Neuronal stem cell (in vitro differentiated cells): ENCODE measurements around the gene FAM174B.

ENCODE experiments used
- DNase-seq: peaks from one replicate; pipeline ENCODE4 v3.0.0-alpha.2; 2013; ENCODE audit warnings: low spot score
- H2AFZ ChIP-seq: one replicate; pipeline ENCODE4 v1.6.1; 2013; ENCODE audit warnings: mild to moderate bottlenecking, low read length, inconsistent platforms
- H2AK5ac ChIP-seq: 2 replicates; pipeline ENCODE4 v1.6.1; 2013; ENCODE audit warnings: low read depth, mild to moderate bottlenecking, inconsistent platforms, low read length, moderate library complexity, mixed read lengths
- H2BK120ac ChIP-seq: 2 replicates; pipeline ENCODE4 v1.6.1; 2013; ENCODE audit warnings: low read depth, mild to moderate bottlenecking, inconsistent platforms, low read length, moderate library complexity, mixed read lengths
- H2BK12ac ChIP-seq: one replicate; pipeline ENCODE4 v1.6.1; 2013; ENCODE audit warnings: low read length, inconsistent platforms
- H2BK15ac ChIP-seq: 2 replicates; pipeline ENCODE4 v1.6.1; 2013; ENCODE audit warnings: mild to moderate bottlenecking, low read length, inconsistent platforms, mixed read lengths
- H2BK5ac ChIP-seq: one replicate; pipeline ENCODE4 v1.6.1; 2013; ENCODE audit warnings: inconsistent platforms, mild to moderate bottlenecking, low read length, moderate library complexity
- H3K14ac ChIP-seq: one replicate; pipeline ENCODE4 v1.6.1; 2013; ENCODE audit warnings: low read length, inconsistent platforms
- H3K18ac ChIP-seq: 2 replicates; pipeline ENCODE4 v1.6.1; 2013; ENCODE audit warnings: low read length, inconsistent platforms
- H3K23ac ChIP-seq: 2 replicates; pipeline ENCODE4 v1.6.1; 2013; ENCODE audit warnings: low read depth, mild to moderate bottlenecking, mixed read lengths, low read length, inconsistent platforms; ENCODE audit not compliant: poor library complexity
- H3K27ac ChIP-seq: replicated peaks from 3 replicates; pipeline ENCODE4 v1.5.1; 2013; ENCODE audit warnings: low read length, inconsistent platforms
- H3K27me3 ChIP-seq, 3 experiments: 2 replicates each; pipeline ENCODE4 v1.6.1; 2013; ENCODE audit warnings: low read length in 3 of 3, mild to moderate bottlenecking in 2 of 3, inconsistent platforms in 1 of 3, low read depth in 1 of 3, mixed read lengths in 1 of 3, moderate library complexity in 1 of 3; ENCODE audit not compliant: control insufficient read depth in 3 of 3, insufficient read depth in 3 of 3
- H3K36me3 ChIP-seq, 2 donors: replicated peaks in 1 of 2; 2 replicates each; pipeline ENCODE4 v1.6.1; 2013; ENCODE audit warnings: low read length in 2 of 2; ENCODE audit not compliant: control insufficient read depth in 2 of 2, insufficient read depth in 2 of 2
- H3K4ac ChIP-seq: 2 replicates; pipeline ENCODE4 v1.6.1; 2013; ENCODE audit warnings: inconsistent platforms, mild to moderate bottlenecking, low read length, moderate library complexity
- H3K4me1 ChIP-seq, 2 donors: 1 replicate in 1 of 2; 2 replicates in 1 of 2; pipeline ENCODE4 v1.6.1; 2013; ENCODE audit warnings: low read length in 2 of 2, low read depth in 1 of 2; ENCODE audit not compliant: control insufficient read depth in 2 of 2, insufficient read depth in 1 of 2
- H3K4me2 ChIP-seq: one replicate; pipeline ENCODE4 v1.6.1; 2013; ENCODE audit warnings: mild to moderate bottlenecking, low read length, inconsistent platforms; ENCODE audit not compliant: insufficient read depth, poor library complexity, severe bottlenecking
- H3K4me3 ChIP-seq, 2 donors: 2 replicates each; pipeline ENCODE4 v1.5.1; 2013; ENCODE audit warnings: low read length in 2 of 2, mild to moderate bottlenecking in 2 of 2, inconsistent platforms in 1 of 2, moderate library complexity in 1 of 2
- H3K79me1 ChIP-seq: one replicate; pipeline ENCODE4 v1.6.1; 2013; ENCODE audit warnings: low read depth, mild to moderate bottlenecking, inconsistent platforms, low read length, moderate library complexity
- H3K9ac ChIP-seq: one replicate; pipeline ENCODE4 v1.6.1; 2013; ENCODE audit warnings: mild to moderate bottlenecking, low read depth, low read length, inconsistent platforms; ENCODE audit not compliant: poor library complexity
- H3K9me3 ChIP-seq, 2 donors: replicated peaks in 1 of 2; 2 replicates each; pipeline versions ENCODE3 to v1.6.1; 2013; ENCODE audit warnings: low read length in 2 of 2, mild to moderate bottlenecking in 2 of 2, inconsistent platforms in 1 of 2, low read depth in 1 of 2, mixed read lengths in 1 of 2, moderate library complexity in 1 of 2; ENCODE audit not compliant: control insufficient read depth in 2 of 2, insufficient read depth in 1 of 2
- H4K8ac ChIP-seq: one replicate; pipeline ENCODE4 v1.6.1; 2013; ENCODE audit warnings: low read depth, mild to moderate bottlenecking, inconsistent platforms, low read length, moderate library complexity
- H4K91ac ChIP-seq: one replicate; pipeline ENCODE4 v1.6.1; 2013; ENCODE audit warnings: low read length, low read depth, mild to moderate bottlenecking, inconsistent platforms; ENCODE audit not compliant: poor library complexity
- WGBS, 2 donors: extraction: QIAGEN DNeasy Blood & Tissue Kit; methylation state at CpG; one replicate each; pipeline ENCODE4 v1.1.7; 2013; ENCODE audit warnings: missing lambda C conversion rate in 2 of 2, mixed read lengths in 1 of 2; ENCODE audit not compliant: insufficient read length in 2 of 2, insufficient replicate concordance in 1 of 2; ENCODE audit errors: extremely low coverage in 2 of 2; 5-methylcytosine and 5-hydroxymethylcytosine counted together

FAM174B gene

DNA sequence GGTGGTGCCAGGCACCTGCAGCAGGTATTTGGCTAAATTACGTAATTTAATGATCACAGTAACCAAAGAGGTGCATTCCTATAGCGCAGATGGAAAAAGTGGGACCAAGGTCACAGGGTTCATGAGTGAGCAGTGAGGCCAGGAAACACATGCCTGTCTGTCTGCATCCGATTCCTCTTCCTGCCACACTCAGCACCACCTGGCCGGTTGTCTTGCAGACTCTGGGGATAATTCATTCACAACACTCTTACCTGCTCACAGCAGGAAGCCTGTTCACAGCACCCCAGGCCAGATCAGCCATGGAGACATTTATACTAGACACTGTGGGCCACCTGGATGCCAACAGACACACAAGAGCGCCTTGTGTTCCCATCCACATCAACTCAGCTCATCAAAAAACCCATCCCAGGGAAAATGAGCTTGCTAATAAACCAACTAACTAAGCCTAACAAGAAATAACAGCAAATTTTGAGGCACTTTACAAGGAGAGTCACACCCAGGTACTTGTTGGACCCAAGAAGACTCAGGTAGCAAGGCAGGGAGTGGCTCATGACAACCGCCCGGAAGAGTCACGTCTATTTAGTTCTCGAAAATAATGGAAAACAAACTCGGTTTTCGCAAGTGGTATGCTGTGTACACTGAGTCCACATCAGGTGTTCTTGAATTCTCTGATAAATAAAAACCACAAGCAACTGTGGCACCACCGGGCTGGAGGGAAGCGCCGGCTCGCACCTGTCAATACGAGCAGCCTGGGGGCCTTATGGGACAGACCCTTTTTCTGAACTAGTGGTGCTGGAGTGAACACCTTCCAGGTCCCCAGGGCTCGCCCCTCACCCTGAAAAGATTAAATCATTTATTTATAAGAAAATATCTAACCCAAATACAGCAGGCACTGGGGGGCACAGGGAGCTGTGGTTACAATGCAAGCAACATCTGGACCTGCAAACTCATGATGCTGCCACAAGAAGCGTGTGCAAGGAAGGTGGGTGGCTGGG lies 40.5 kb downstream of the FAM174B start:
- Histone ChIP-seq H3K27me3 (no peaks in the 10 kb centered on the region), H3K27ac (no peak overlapping the region), H3K9ac (no peak overlapping the region), H3K4me2 (no peak overlapping the region), H3K14ac (no peak overlapping the region), H3K23ac (no peak overlapping the region), H4K8ac (no peak overlapping the region), H3K36me3 (no peaks in the 10 kb centered on the region), H4K91ac (no peak overlapping the region), H3K18ac (no peak overlapping the region), H3K9me3 (no peaks in the 10 kb centered on the region), H3K4me1 (peaks cover 10 to 19% of the 10 kb centered on the region in 2 donors), H2AFZ (no peak overlapping the region), H2BK5ac (no peak overlapping the region), H3K4ac (no peak overlapping the region), H2AK5ac (no peak overlapping the region), H3K4me3 (no peak overlapping the region), H2BK120ac (no peak overlapping the region), H2BK15ac (no peak overlapping the region), H2BK12ac (no peak overlapping the region), H3K79me1 (no peaks in the 10 kb centered on the region)
- WGBS, 2 donors, result no CpG with 5 or more reads among the region's 18 CpGs
- DNase-seq, result no peak

DNA sequence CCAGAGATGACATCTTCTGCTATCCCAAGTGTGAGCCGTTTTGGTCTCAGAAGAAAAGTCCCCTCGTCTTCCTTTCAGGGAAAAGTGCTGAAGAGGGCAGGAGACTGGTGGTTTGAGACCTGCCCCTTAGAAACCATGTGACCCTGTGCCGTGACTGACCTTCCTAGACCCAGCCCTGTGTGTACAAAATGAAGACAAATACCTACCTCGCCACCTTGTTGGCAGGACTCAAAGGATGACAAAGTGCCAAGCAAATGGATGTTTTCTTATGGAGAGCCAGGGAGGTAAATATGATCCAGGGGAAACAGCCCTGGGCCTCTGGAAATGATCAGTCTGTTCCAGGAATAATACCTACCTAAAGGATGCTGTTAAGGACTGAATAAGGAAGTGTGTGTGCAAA lies 41.3 kb downstream of the FAM174B start:
- Histone ChIP-seq H3K18ac (no peak overlapping the region), H4K8ac (no peak overlapping the region), H2AK5ac (no peak overlapping the region), H3K9ac (no peak overlapping the region), H2BK12ac (no peak overlapping the region), H2BK120ac (no peak overlapping the region), H4K91ac (no peak overlapping the region), H3K4me2 (no peak overlapping the region), H3K4me3 (no peak overlapping the region), H3K27ac (no peak overlapping the region), H3K4ac (no peak overlapping the region), H2BK5ac (no peak overlapping the region), H3K9me3 (no peaks in the 10 kb centered on the region), H3K23ac (no peak overlapping the region), H3K4me1 (peaks cover 12 to 21% of the 10 kb centered on the region in 2 donors), H3K79me1 (no peaks in the 10 kb centered on the region), H3K14ac (no peak overlapping the region), H3K36me3 (no peaks in the 10 kb centered on the region), H3K27me3 (no peaks in the 10 kb centered on the region), H2AFZ (no peak overlapping the region), H2BK15ac (no peak overlapping the region)
- WGBS, 2 donors, result no CpG with 5 or more reads among the region's 4 CpGs
- DNase-seq, result no peak

DNA sequence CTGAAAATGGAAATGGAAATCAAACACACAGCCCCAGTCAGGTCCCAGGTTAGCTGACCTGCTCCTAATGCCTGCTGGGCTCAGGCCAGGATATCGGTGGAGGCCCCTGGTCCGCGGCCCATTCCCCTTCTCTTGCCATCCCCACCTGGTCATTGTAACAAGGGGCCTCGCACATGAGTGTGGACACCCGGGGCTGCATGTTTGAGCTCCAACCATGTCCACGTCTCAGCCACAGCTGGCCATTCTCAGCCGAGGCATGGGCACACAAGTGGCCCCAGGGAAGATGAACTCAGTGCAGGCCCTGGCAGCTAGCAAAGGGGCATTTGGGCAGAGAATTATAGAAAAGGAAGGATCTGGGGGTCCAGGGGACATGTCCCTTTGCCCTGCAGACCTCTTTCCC lies 41.7 kb downstream of the FAM174B start:
- Histone ChIP-seq H2AFZ (no peak overlapping the region), H3K9me3 (no peaks in the 10 kb centered on the region), H2BK120ac (no peak overlapping the region), H2AK5ac (no peak overlapping the region), H3K18ac (no peak overlapping the region), H3K27me3 (no peaks in the 10 kb centered on the region), H2BK15ac (no peak overlapping the region), H4K91ac (no peak overlapping the region), H2BK12ac (no peak overlapping the region), H3K27ac (no peak overlapping the region), H3K14ac (no peak overlapping the region), H3K4ac (no peak overlapping the region), H3K79me1 (no peaks in the 10 kb centered on the region), H3K4me1 (peaks cover 12 to 21% of the 10 kb centered on the region in 2 donors), H4K8ac (no peak overlapping the region), H2BK5ac (no peak overlapping the region), H3K4me2 (no peak overlapping the region), H3K4me3 (no peak overlapping the region), H3K9ac (no peak overlapping the region), H3K36me3 (no peaks in the 10 kb centered on the region), H3K23ac (no peak overlapping the region)
- DNase-seq, result no peak
- WGBS, 2 donors, result no CpG with 5 or more reads among the region's 7 CpGs

DNA sequence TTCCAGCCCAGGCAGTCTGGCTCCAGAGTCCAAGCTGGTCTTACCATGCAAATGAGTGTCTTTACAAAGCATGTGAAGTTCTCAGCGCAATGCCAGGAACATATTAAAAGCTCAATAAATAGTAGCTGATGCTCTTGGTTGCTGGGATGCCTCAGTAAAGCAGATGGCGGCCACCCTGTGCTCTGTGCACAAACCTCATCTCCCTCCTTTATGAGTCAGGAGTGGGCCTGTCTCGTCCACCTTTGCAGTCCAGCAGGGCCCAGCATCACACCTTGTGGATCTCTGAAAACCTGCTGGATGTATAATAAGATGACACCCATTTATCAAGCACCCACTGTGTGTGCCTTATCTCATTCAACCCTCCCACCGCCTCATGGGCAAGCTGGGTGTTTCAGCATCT lies 42.7 kb downstream of the FAM174B start:
- Histone ChIP-seq H3K27me3 (no peaks in the 10 kb centered on the region), H3K9me3 (no peaks in the 10 kb centered on the region), H3K18ac (no peak overlapping the region), H3K4me3 (no peak overlapping the region), H3K4me2 (no peak overlapping the region), H4K91ac (no peak overlapping the region), H3K23ac (no peak overlapping the region), H2BK120ac (no peak overlapping the region), H3K9ac (no peak overlapping the region), H3K27ac (no peak overlapping the region), H2BK5ac (no peak overlapping the region), H3K36me3 (no peaks in the 10 kb centered on the region), H2BK15ac (no peak overlapping the region), H2AFZ (no peak overlapping the region), H3K4ac (no peak overlapping the region), H4K8ac (no peak overlapping the region), H3K4me1 (peaks cover 12 to 20% of the 10 kb centered on the region in 2 donors), H3K14ac (no peak overlapping the region), H3K79me1 (no peaks in the 10 kb centered on the region), H2AK5ac (no peak overlapping the region), H2BK12ac (no peak overlapping the region)
- WGBS, 2 donors, result no CpG with 5 or more reads among the region's 4 CpGs
- no peak for DNase-seq
